GM12872 (cell line): ENCODE results near the gene GNB4.

Experiments used
- TF ChIP-seq, protein P1 (sequence below): IDR thresholded peaks from 3 replicates; pipeline ENCODE4 v1.5.1; 2011; ENCODE audit warnings: low read depth, mild to moderate bottlenecking, low read length, moderate library complexity; ENCODE audit not compliant: insufficient read depth

Gene GNB4

DNA sequence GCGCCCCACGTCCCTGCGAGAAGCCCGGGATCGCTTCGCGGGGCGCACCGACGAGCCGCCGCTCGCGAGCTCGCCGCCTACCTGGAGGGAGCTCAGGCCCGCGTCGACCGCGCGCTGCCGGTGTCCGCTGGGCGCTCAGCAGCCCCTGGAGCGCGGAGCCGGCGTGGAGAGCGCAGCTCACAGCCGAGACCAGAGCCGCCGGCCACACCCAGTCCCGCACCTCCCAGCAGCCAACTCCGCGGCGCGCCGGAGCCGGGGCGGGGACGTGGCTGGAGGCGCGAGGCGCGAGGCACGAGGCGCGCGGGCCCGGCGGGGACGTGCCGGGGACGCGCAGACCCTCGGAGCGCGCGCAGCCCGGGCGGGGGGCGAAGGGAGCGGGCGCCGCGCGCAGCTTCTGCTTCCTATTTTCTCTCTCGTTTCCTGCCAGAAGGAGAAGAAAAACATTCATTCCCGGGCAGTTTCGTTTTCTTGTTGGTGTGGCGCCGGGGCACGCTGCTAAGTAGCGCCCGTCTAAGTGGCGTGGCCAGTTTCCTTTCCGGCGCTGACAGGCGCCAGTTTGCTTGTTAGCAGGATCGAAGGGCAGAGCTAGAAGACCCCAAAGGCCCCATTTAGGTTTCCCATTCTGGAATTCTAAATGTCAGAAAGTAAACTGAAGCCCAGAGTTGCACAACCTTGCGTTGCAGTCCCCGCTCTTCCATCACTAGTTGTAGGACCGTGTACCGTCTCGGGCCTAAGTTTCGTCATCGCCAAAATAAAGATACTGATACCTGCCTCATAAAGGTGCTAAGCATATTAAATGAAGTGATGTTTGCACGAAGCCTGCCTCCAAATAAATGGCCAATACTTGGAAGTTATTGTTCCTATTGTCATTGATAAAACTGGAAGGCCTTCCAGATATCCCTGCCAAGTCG lies at the start of gene GNB4:
GNB4 (minus strand) TSS at position 206 of the 911 bp plus-strand sequence. CDS start 25,270 bp downstream, outside the sequence.
- TF ChIP-seq, protein P1, sequence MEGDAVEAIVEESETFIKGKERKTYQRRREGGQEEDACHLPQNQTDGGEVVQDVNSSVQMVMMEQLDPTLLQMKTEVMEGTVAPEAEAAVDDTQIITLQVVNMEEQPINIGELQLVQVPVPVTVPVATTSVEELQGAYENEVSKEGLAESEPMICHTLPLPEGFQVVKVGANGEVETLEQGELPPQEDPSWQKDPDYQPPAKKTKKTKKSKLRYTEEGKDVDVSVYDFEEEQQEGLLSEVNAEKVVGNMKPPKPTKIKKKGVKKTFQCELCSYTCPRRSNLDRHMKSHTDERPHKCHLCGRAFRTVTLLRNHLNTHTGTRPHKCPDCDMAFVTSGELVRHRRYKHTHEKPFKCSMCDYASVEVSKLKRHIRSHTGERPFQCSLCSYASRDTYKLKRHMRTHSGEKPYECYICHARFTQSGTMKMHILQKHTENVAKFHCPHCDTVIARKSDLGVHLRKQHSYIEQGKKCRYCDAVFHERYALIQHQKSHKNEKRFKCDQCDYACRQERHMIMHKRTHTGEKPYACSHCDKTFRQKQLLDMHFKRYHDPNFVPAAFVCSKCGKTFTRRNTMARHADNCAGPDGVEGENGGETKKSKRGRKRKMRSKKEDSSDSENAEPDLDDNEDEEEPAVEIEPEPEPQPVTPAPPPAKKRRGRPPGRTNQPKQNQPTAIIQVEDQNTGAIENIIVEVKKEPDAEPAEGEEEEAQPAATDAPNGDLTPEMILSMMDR: no peak

DNA sequence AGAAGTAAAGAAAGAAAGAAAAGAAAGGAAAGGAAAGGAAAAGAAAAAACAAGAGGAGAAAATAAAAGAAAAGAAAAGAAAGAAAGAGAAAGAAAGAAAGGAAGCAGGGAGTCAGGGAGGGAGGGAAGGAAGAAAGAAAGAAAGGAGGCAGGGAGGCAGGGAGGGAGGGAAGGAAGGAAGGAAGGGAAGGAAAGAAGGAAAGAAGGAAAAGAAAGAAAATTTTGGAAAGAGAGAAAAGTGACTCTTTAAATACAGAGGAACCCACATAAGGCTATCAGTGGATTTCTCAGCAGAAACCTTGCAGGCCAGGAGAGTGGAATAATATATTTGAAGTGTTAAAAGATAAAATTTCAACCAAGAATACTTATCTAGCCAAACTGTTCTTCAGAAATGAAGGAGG lies 44.2 kb upstream of the GNB4 start:
- TF ChIP-seq, protein P1: no peak

DNA sequence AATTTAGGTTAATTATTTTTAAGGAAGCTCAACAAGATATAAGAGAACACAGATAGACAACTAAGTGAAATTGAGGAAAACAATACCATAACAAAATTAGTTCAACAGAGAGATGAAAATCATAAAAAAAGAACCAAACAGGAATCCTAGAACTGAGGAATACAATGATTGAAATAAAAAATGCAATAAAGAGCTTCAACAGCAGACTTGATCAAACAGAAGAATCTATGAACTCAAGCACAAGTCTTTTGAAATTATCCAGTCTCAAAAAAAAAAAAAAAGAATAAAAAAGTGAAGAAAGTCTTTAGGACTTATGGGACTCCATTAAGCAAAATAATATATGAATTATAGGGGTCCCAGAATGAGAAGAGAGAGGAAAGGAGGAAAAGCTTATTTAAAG lies 42.0 kb upstream of the GNB4 start:
- TF ChIP-seq, protein P1: no peak

DNA sequence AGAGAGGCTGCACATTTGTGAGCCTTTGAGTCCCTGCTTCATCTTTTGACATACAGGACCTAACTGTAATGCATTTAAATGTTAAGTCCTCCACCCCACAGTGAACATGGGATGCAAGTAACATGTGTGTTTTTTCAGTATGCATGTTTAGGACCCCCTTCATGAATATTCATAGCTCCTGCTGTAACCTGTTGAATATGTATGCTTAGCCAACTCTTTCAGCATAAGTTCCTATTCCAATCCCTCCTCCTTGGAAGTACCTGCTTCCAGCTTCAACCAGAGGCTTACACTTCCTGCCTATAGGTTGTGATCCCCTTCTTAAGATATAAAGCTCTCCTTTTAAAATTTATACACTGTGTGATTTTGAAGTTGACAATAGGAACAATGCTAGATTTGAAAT lies 36.9 kb upstream of the GNB4 start:
- TF ChIP-seq, protein P1: no peak

DNA sequence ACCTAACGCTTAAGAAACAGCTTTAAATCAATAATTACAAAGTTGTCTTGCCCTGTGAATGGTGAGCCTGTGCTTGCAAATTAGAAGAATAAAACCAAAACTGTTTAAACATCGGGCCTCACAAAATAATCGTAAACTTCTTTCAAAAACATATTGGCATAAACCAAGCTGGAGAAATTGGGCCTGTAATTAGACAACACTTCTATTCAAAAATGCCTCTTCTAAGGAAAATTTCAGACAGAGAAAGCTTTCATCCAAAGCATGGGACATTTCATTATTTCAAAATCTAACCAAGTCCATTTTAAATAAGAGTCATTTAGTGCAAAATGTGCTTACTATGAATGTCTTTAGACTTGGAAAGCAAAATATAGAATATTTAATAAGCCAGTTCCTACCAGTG lies 35.5 kb upstream of the GNB4 start:
- TF ChIP-seq, protein P1: no peak

DNA sequence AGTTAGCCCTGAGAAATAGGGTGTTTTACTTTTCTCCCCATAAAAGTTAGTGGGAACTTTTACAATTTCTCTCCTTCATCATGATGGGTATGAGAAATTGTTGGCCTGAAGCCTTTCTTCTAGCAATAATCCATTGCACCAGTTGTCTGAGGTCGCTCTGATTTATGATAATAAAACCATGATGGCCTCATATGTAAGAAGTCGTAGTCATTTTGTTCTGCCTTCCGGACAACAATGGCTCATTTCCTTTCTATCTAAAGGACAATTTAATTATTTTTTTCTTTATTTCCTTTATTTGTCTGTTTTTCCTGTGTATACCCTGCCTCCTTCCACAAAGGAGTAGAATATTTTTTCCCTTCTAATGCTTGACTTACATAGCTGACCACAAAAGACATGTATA lies 31.6 kb upstream of the GNB4 start:
- TF ChIP-seq, protein P1: no peak

DNA sequence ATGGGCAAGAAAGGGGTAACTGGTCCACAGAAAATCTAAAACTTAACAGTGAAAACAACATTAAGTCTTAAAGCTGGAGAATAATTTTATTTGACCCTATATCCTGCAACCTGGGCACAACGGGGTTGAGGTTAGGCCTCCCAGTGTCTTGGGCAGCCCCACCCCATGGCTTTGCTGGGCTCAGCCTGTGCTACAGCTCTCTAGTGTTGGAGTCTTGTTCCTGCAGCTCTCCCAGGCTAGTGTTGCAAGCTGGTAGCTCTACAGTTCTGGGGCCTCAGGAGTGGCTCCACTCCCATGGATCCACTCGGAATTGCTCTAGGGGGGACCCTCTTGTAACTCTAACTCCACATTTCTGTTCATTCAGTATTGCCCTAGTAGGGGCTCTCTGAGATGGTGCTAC lies 24.9 kb upstream of the GNB4 start:
- TF ChIP-seq, protein P1: no peak
